H9 (cell line): ENCODE measurements around the gene CAMTA1. TPM values are rescaled to one million over a fixed set of nuclear protein-coding genes. Genes with fewer than 3 reads are reported as not detected.
"Not testable (repeated sequence)": the region's sequence is repeated elsewhere in the genome, so short reads cannot be mapped to it uniquely, and the experiment has no call there.

Experiments used
- DNase-seq: peaks from one replicate; pipeline ENCODE4 v3.0.0-alpha.2; 2017
- H2AFZ ChIP-seq: one replicate; pipeline ENCODE4 v1.6.1; 2013; ENCODE audit warnings: mild to moderate bottlenecking, low read length, control low read depth, moderate library complexity
- H2AK5ac ChIP-seq: 2 replicates; pipeline ENCODE4 v1.6.1; 2013; ENCODE audit warnings: low read length, control low read depth, mixed read lengths; ENCODE audit not compliant: insufficient read length
- H2BK120ac ChIP-seq: one replicate; pipeline ENCODE4 v1.6.1; 2013; ENCODE audit warnings: low read depth, mild to moderate bottlenecking, low read length, control low read depth, inconsistent platforms; ENCODE audit not compliant: poor library complexity, severe bottlenecking
- H2BK12ac ChIP-seq: 2 replicates; pipeline ENCODE4 v1.6.1; 2013; ENCODE audit warnings: low read length, control low read depth, mixed read lengths, low read depth; ENCODE audit not compliant: insufficient read length
- H2BK15ac ChIP-seq: 2 replicates; pipeline ENCODE4 v1.6.1; 2013; ENCODE audit warnings: low read depth, low read length, control low read depth
- H2BK20ac ChIP-seq: one replicate; pipeline ENCODE4 v1.6.1; 2013; ENCODE audit warnings: low read depth, mild to moderate bottlenecking, low read length, control low read depth, inconsistent platforms; ENCODE audit not compliant: poor library complexity, severe bottlenecking
- H2BK5ac ChIP-seq: 2 replicates; pipeline ENCODE4 v1.6.1; 2013; ENCODE audit warnings: low read length, control low read depth, mixed read lengths; ENCODE audit not compliant: insufficient read length
- H3K14ac ChIP-seq: 2 replicates; pipeline ENCODE4 v1.6.1; 2013; ENCODE audit warnings: low read length, control low read depth; ENCODE audit not compliant: insufficient read depth
- H3K18ac ChIP-seq: 2 replicates; pipeline ENCODE4 v1.6.1; 2013; ENCODE audit warnings: low read depth, mild to moderate bottlenecking, mixed read lengths, low read length, control low read depth; ENCODE audit not compliant: insufficient read length
- H3K23ac ChIP-seq: 2 replicates; pipeline ENCODE4 v1.6.1; 2013; ENCODE audit warnings: low read length, control low read depth, mixed read lengths, low read depth; ENCODE audit not compliant: insufficient read length
- H3K23me2 ChIP-seq: 2 replicates; pipeline ENCODE4 v1.6.1; 2013; ENCODE audit warnings: low read depth, mild to moderate bottlenecking, mixed read lengths, low read length, control low read depth; ENCODE audit not compliant: insufficient read length, poor library complexity, severe bottlenecking
- H3K27ac ChIP-seq: 2 replicates; pipeline ENCODE4 v1.5.1; 2013; ENCODE audit warnings: low read length, control low read depth, mixed read lengths, low read depth; ENCODE audit not compliant: insufficient read length
- H3K27me3 ChIP-seq: 2 replicates; pipeline ENCODE4 v1.6.1; 2013; ENCODE audit warnings: low read length, control low read depth, inconsistent platforms; ENCODE audit not compliant: insufficient read depth
- H3K4ac ChIP-seq: 2 replicates; pipeline ENCODE4 v1.6.1; 2013; ENCODE audit warnings: low read depth, mild to moderate bottlenecking, control low read depth, inconsistent platforms, low read length, moderate library complexity
- H3K4me1 ChIP-seq: 2 replicates; pipeline ENCODE4 v1.6.1; 2013; ENCODE audit warnings: low read length, control low read depth, inconsistent platforms; ENCODE audit not compliant: insufficient read depth
- H3K4me2 ChIP-seq: 2 replicates; pipeline ENCODE4 v1.6.1; 2013; ENCODE audit warnings: low read length, control low read depth, mixed read lengths; ENCODE audit not compliant: insufficient read length, insufficient read depth
- H3K56ac ChIP-seq: 2 replicates; pipeline ENCODE4 v1.6.1; 2013; ENCODE audit warnings: low read depth, mild to moderate bottlenecking, mixed read lengths, low read length, control low read depth; ENCODE audit not compliant: insufficient read length
- H3K79me1 ChIP-seq: 2 replicates; pipeline ENCODE4 v1.6.1; 2013; ENCODE audit warnings: low read depth, mild to moderate bottlenecking, moderate library complexity, low read length, control low read depth, inconsistent platforms; ENCODE audit not compliant: insufficient read depth, poor library complexity, severe bottlenecking
- H3K79me2 ChIP-seq: 2 replicates; pipeline ENCODE4 v1.6.1; 2013; ENCODE audit warnings: low read length, control low read depth, inconsistent platforms; ENCODE audit not compliant: insufficient read depth
- H3K9ac ChIP-seq: 2 replicates; pipeline ENCODE4 v1.6.1; 2013; ENCODE audit warnings: low read length, control low read depth, mixed read lengths; ENCODE audit not compliant: insufficient read length; ENCODE audit errors: extremely low read depth
- H3K9me3 ChIP-seq: one replicate; pipeline ENCODE4 v1.6.1; 2013; ENCODE audit warnings: low read depth, low read length, inconsistent platforms; ENCODE audit not compliant: control insufficient read depth
- H3T11ph ChIP-seq: one replicate; pipeline ENCODE4 v1.6.1; 2013; ENCODE audit warnings: mild to moderate bottlenecking, low read length, control low read depth, inconsistent platforms
- H4K20me1 ChIP-seq: one replicate; pipeline ENCODE4 v1.6.1; 2013; ENCODE audit not compliant: control insufficient read depth, insufficient read length, insufficient read depth
- H4K5ac ChIP-seq: 2 replicates; pipeline ENCODE4 v1.6.1; 2013; ENCODE audit warnings: low read depth, mild to moderate bottlenecking, mixed read lengths, low read length, control low read depth; ENCODE audit not compliant: insufficient read length
- H4K8ac ChIP-seq: replicated peaks from 2 replicates; pipeline ENCODE4 v1.6.1; 2013; ENCODE audit warnings: low read length, control low read depth, mixed read lengths, low read depth; ENCODE audit not compliant: insufficient read length
- H4K91ac ChIP-seq: 2 replicates; pipeline ENCODE4 v1.6.1; 2013; ENCODE audit warnings: low read depth, mild to moderate bottlenecking, moderate library complexity, mixed read lengths, low read length, control low read depth; ENCODE audit not compliant: insufficient read length
- H3K27ac Mint-ChIP-seq, 3 experiments: 2 replicates in 2 of 3; 3 replicates in 1 of 3; pipeline ENCODE4 v1.8.0; 2020 to 2021; ENCODE audit warnings: mixed read lengths in 3 of 3, mild to moderate bottlenecking in 1 of 3, moderate library complexity in 1 of 3
- H3K27me3 Mint-ChIP-seq: 2 replicates; pipeline ENCODE4 v1.8.0; 2021; ENCODE audit warnings: low read depth, mild to moderate bottlenecking, moderate library complexity, mixed read lengths
- H3K36me3 Mint-ChIP-seq, 3 experiments: 2 replicates in 2 of 3; 3 replicates in 1 of 3; pipeline ENCODE4 v1.8.0; 2020 to 2021; ENCODE audit warnings: low read depth in 3 of 3, mixed read lengths in 3 of 3; ENCODE audit not compliant: insufficient read depth in 1 of 3
- H3K4me1 Mint-ChIP-seq, 2 experiments: 2 replicates each; pipeline ENCODE4 v1.8.0; 2020; ENCODE audit warnings: mixed read lengths in 2 of 2
- H3K4me3 Mint-ChIP-seq, 2 experiments: 2 replicates in 1 of 2; 3 replicates in 1 of 2; pipeline ENCODE4 v1.8.0; 2020 to 2021; ENCODE audit warnings: mild to moderate bottlenecking in 2 of 2, mixed read lengths in 2 of 2, moderate library complexity in 1 of 2
- H3K9me3 Mint-ChIP-seq, 2 experiments: 2 replicates in 1 of 2; 3 replicates in 1 of 2; pipeline ENCODE4 v1.8.0; 2020; ENCODE audit warnings: mild to moderate bottlenecking in 2 of 2, mixed read lengths in 2 of 2, moderate library complexity in 1 of 2
- WGBS: extraction: QIAGEN DNeasy Blood & Tissue Kit; methylation state at CpG from one replicate; pipeline ENCODE4 v1.1.7; 2013; ENCODE audit warnings: missing lambda C conversion rate, low lambda C conversion rate, mixed read lengths; ENCODE audit not compliant: insufficient read length; ENCODE audit errors: extremely low coverage; 5-methylcytosine and 5-hydroxymethylcytosine counted together
- total RNA-seq: library from RNA; stranded (reverse); gene quantifications from 2 replicates; pipeline ENCODE4 v1.2.1, GENCODE V29; 2021
- TF ChIP-seq, protein P1 (sequence below): fragments of 200-600 bp; sonication (generic); conservative IDR thresholded peaks from 3 replicates; pipeline ENCODE4 v1.8.0; 2021; ENCODE audit warnings: antibody characterized with exemption, mild to moderate bottlenecking

CAMTA1 gene
- total RNA-seq, 1 experiment from 2014 or later: 115 TPM

DNA sequence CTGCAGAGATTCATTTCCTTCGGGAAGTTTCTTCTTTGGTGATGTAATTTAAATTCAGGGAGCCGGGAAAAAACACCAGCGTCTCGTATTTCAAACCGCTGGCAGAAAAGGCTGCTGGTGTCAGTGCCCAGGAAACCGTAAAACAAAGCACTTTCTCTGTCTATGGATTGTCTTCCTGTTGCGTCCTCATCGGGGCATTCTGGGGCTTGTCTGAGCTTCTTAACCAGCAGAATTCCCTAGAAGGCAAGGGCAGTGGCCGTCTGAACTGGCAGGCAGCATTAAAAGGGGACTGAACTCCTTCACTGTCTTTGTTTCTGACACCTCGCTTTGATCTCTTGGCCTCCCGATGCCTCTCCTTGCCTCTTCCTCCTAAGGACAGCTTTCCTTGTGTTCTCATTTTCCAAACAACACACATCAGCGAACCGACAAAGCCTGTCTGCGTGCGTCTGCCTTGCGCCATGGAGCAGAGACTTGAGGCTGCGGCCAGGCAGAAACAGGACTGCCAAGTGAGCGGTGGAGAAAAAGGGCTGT is 594.3 kb downstream of the CAMTA1 start:
- no peak overlapping the region for H3T11ph ChIP-seq
- H3K27ac ChIP-seq: peak overlapping the region; percentile 9
- H4K91ac ChIP-seq: no peak overlapping the region
- no peaks in the 10 kb centered on the region for H3K23me2 ChIP-seq
- no peaks in the 10 kb centered on the region for H3K79me2 ChIP-seq
- no peak overlapping the region for H2BK5ac ChIP-seq
- H3K27me3 ChIP-seq: no peaks in the 10 kb centered on the region
- peak overlapping the region; percentile 37 to 52; a peak in 4 of 5 replicates for H3K4me3 Mint-ChIP-seq
- no peak overlapping the region for H2BK12ac ChIP-seq
- no peak overlapping the region for H3K9ac ChIP-seq
- no peak overlapping the region for H3K56ac ChIP-seq
- no peak overlapping the region for H2BK20ac ChIP-seq
- WGBS: no CpG with 5 or more reads among the region's 18 CpGs
- no peaks in the 10 kb centered on the region for H3K9me3 Mint-ChIP-seq
- H2AFZ ChIP-seq: no peak overlapping the region
- no peak overlapping the region for H4K8ac ChIP-seq
- no peaks in the 10 kb centered on the region for H3K9me3 ChIP-seq
- no peaks in the 10 kb centered on the region for H3K79me1 ChIP-seq
- peaks cover 2% of the 10 kb centered on the region; the same call in 1 of the 2 replicates for H3K4me1 ChIP-seq
- H3K18ac ChIP-seq: peak overlapping the region; percentile 85
- peak overlapping the region; percentile 40 for H3K4me2 ChIP-seq
- H3K4me1 Mint-ChIP-seq: peaks cover 27 to 33% of the 10 kb centered on the region in 2 experiments
- H3K23ac ChIP-seq: no peak overlapping the region
- no peak overlapping the region for H3K4ac ChIP-seq
- no peak overlapping the region for H2BK15ac ChIP-seq
- TF ChIP-seq, protein P1, sequence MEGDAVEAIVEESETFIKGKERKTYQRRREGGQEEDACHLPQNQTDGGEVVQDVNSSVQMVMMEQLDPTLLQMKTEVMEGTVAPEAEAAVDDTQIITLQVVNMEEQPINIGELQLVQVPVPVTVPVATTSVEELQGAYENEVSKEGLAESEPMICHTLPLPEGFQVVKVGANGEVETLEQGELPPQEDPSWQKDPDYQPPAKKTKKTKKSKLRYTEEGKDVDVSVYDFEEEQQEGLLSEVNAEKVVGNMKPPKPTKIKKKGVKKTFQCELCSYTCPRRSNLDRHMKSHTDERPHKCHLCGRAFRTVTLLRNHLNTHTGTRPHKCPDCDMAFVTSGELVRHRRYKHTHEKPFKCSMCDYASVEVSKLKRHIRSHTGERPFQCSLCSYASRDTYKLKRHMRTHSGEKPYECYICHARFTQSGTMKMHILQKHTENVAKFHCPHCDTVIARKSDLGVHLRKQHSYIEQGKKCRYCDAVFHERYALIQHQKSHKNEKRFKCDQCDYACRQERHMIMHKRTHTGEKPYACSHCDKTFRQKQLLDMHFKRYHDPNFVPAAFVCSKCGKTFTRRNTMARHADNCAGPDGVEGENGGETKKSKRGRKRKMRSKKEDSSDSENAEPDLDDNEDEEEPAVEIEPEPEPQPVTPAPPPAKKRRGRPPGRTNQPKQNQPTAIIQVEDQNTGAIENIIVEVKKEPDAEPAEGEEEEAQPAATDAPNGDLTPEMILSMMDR: no peak
- H3K27ac Mint-ChIP-seq: peak overlapping the region; percentile 87 to 96 (median 90); a peak in 6 of 7 replicates
- H3K14ac ChIP-seq: peak overlapping the region; percentile 68; the same call in 1 of the 2 replicates
- H3K27me3 Mint-ChIP-seq: no peaks in the 10 kb centered on the region; the same call in 1 of the 2 replicates
- H4K5ac ChIP-seq: no peak overlapping the region
- peak; percentile 75 for DNase-seq
- no peaks in the 10 kb centered on the region for H3K36me3 Mint-ChIP-seq
- no peaks in the 10 kb centered on the region for H4K20me1 ChIP-seq
- no peak overlapping the region for H2AK5ac ChIP-seq
- peak overlapping the region; percentile 15 for H2BK120ac ChIP-seq

DNA sequence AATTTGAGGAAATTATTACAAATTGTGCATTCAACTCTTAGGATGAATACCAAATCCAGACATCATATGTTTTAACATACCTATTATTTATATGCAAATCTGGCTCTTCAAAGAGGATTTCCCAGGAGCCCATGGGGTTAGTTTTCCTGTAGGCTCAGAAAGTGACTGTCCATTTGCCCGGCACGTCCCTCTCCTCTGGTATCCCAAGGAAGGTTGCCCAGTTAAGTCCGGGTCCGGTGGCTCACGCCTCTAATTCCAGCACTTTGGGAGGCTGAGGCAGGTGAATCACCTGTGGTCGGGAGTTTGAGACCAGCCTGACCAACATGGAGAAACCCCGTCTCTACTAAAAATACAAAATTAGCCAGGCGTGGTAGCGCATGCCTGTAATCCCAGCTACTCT is 594.8 kb downstream of the CAMTA1 start:
- not testable (repeated sequence) for H3K27ac Mint-ChIP-seq, H3K27me3 ChIP-seq, H3K14ac ChIP-seq, H2AFZ ChIP-seq, H2BK20ac ChIP-seq, H4K91ac ChIP-seq, H3K9me3 ChIP-seq, H3K4me1 ChIP-seq, H3K9ac ChIP-seq, H3K27me3 Mint-ChIP-seq, H4K20me1 ChIP-seq, H3K56ac ChIP-seq, H3T11ph ChIP-seq, H3K79me1 ChIP-seq, H3K27ac ChIP-seq, H2AK5ac ChIP-seq, H2BK15ac ChIP-seq, H4K5ac ChIP-seq, H3K36me3 Mint-ChIP-seq, H2BK12ac ChIP-seq, H3K4me3 Mint-ChIP-seq, H3K4ac ChIP-seq, H3K23ac ChIP-seq, H2BK120ac ChIP-seq, H3K9me3 Mint-ChIP-seq, H4K8ac ChIP-seq, H2BK5ac ChIP-seq, H3K79me2 ChIP-seq, H3K18ac ChIP-seq, H3K23me2 ChIP-seq
- peaks cover 23 to 27% of the 10 kb centered on the region in 2 experiments for H3K4me1 Mint-ChIP-seq
- peak overlapping the region; percentile 40 for H3K4me2 ChIP-seq
- no CpG with 5 or more reads among the region's 9 CpGs for WGBS
- DNase-seq: peak; percentile 15
